K562 (cell line): ENCODE results near the gene ANO8. TPM values are rescaled to one million over a fixed set of nuclear protein-coding genes. Genes with fewer than 3 reads are reported as not detected.

Source experiments
- ATF1 ChIP-seq, 2 experiments: fragments of 450-650 bp in 1 of 2; IDR thresholded peaks; 2 replicates each; pipeline ENCODE4 v1.6.1; 2016; ENCODE audit warnings: missing compliant biosample characterization in 1 of 2, missing genetic modification characterization in 1 of 2
- CEBPG ChIP-seq, 3 experiments: fragments of 200-800 bp in 1 of 3; sonication (Bioruptor generic) in 1 of 3; sonication (generic) in 1 of 3; formaldehyde crosslinking in 1 of 3; IDR thresholded peaks in 2 of 3; conservative IDR thresholded peaks in 1 of 3; 2 replicates each; pipeline versions ENCODE4 v1.6.1 to v1.8.0; 2016 to 2022; ENCODE audit warnings: missing compliant biosample characterization in 2 of 3, missing genetic modification characterization in 2 of 3, mild to moderate bottlenecking in 1 of 3, missing genetic modification reagents in 1 of 3
- CHD2 ChIP-seq: IDR thresholded peaks from 2 replicates; pipeline ENCODE4 v1.6.1; 2011; ENCODE audit warnings: low read depth, low read length
- CREM ChIP-seq: IDR thresholded peaks from 2 replicates; pipeline ENCODE4 v1.6.1; 2014; ENCODE audit warnings: antibody characterized with exemption, low read depth
- CXXC5 ChIP-seq: fragments of 250-450 bp; sonication (Bioruptor Pico); IDR thresholded peaks from 2 replicates; pipeline ENCODE4 v1.8.0; 2022; ENCODE audit warnings: inconsistent platforms, mild to moderate bottlenecking, moderate library complexity
- FOS ChIP-seq: IDR thresholded peaks from 3 replicates; pipeline ENCODE4 v1.6.1; 2011; ENCODE audit not compliant: insufficient read length; ENCODE audit errors: extremely low read depth
- HNRNPK ChIP-seq: fragments of 200-400 bp; formaldehyde crosslinking; IDR thresholded peaks from one replicate; pipeline ENCODE4 v1.6.1; 2018; ENCODE audit warnings: mild to moderate bottlenecking, low read depth, low read length; ENCODE audit not compliant: poor library complexity, severe bottlenecking
- MBD2 ChIP-seq: sonication (generic); IDR thresholded peaks from 2 replicates; pipeline ENCODE4 v1.6.1; 2016; ENCODE audit warnings: low read depth, borderline replicate concordance
- MCM7 ChIP-seq, 2 experiments: fragments of 450-650 bp; IDR thresholded peaks; 2 replicates each; pipeline ENCODE4 v1.6.1; 2016 to 2018
- MTA3 ChIP-seq: fragments of 450-650 bp; formaldehyde crosslinking; IDR thresholded peaks from 2 replicates; pipeline ENCODE4 v1.6.1; 2017; ENCODE audit warnings: mild to moderate bottlenecking, borderline replicate concordance
- NFYB ChIP-seq: IDR thresholded peaks from 2 replicates; pipeline ENCODE4 v1.6.1; 2011; ENCODE audit warnings: mild to moderate bottlenecking, moderate library complexity; ENCODE audit not compliant: insufficient read length; ENCODE audit errors: extremely low read depth
- PKNOX1 ChIP-seq: fragments of 450-650 bp; IDR thresholded peaks from 2 replicates; pipeline ENCODE4 v1.6.1; 2016
- POLR2A ChIP-seq: fragments of 450-650 bp; conservative IDR thresholded peaks from 2 replicates; pipeline ENCODE4 v1.6.1; 2016
- POLR2G ChIP-seq: fragments of 200-400 bp; formaldehyde crosslinking; IDR thresholded peaks from 2 replicates; pipeline ENCODE4 v1.6.1; 2017; ENCODE audit warnings: low read depth, mild to moderate bottlenecking, antibody characterized with exemption, low read length, moderate library complexity
- RB1 ChIP-seq: fragments of 450-650 bp; IDR thresholded peaks from 2 replicates; pipeline ENCODE4 v1.6.1; 2017; ENCODE audit warnings: low read depth, mild to moderate bottlenecking
- RBFOX2 ChIP-seq: fragments of 200-400 bp; formaldehyde crosslinking; IDR thresholded peaks from 2 replicates; pipeline ENCODE4 v1.6.1; 2017; ENCODE audit warnings: low read depth, mild to moderate bottlenecking, low read length, moderate library complexity
- RBM25 ChIP-seq: fragments of 200-400 bp; formaldehyde crosslinking; IDR thresholded peaks from 2 replicates; pipeline ENCODE4 v1.6.1; 2018; ENCODE audit warnings: low read length, low read depth, moderate library complexity; ENCODE audit not compliant: severe bottlenecking
- RNF2 ChIP-seq: sonication (generic); IDR thresholded peaks from 2 replicates; pipeline ENCODE4 v1.6.1; 2016
- SP2 ChIP-seq: IDR thresholded peaks from 2 replicates; pipeline ENCODE4 v1.6.1; 2011; ENCODE audit warnings: mild to moderate bottlenecking, low read depth, low read length, moderate library complexity; ENCODE audit not compliant: poor library complexity, severe bottlenecking; ENCODE audit errors: extremely low read depth
- ZBTB34 ChIP-seq: fragments of 250-450 bp; sonication (Bioruptor Pico); IDR thresholded peaks from 2 replicates; pipeline ENCODE4 v1.8.0; 2021; ENCODE audit warnings: mild to moderate bottlenecking, moderate library complexity
- ZNF197 ChIP-seq: fragments of 200-800 bp; sonication (Bioruptor generic); IDR thresholded peaks from 2 replicates; pipeline ENCODE4 v1.6.1; 2016; ENCODE audit warnings: low read depth, missing genetic modification characterization, missing compliant biosample characterization
- polyA plus RNA-seq, 8 experiments: library from polyadenylated mRNA; depleted of rRNA in 4 of 8; stranded (reverse) in 5 of 8; unstranded in 3 of 8; fragments of >200 nt; fragmentation: Nextera tagmentation in 2 of 8; fragmentation: Illumina TruSeq in 1 of 8; extraction: Ambion mirVana in 2 of 8; extraction: Trizol in 1 of 8; gene quantifications; 2 replicates each; pipeline versions ENCODE4 v1.2.1 to v1.2.3, GENCODE V29; 2011 to 2014; ENCODE audit warnings: inconsistent platforms in 1 of 8, missing spikeins in 1 of 8
- total RNA-seq, 7 experiments: library from RNA; depleted of rRNA in 6 of 7; stranded (reverse); fragments of >200 nt in 6 of 7; fragmentation: Illumina TruSeq in 2 of 7; extraction: Trizol in 2 of 7; gene quantifications; 2 replicates each; pipeline versions ENCODE4 v1.2.1 to v1.2.3, GENCODE V29; 2011 to 2021; ENCODE audit warnings: low replicate concordance in 1 of 7
- TF ChIP-seq, protein P1 (sequence below): sonication (generic); formaldehyde crosslinking; IDR thresholded peaks from 2 replicates; pipeline ENCODE4 v1.8.0; 2022; ENCODE audit warnings: mild to moderate bottlenecking, missing genetic modification reagents

The ANO8 gene
- total and polyA plus RNA-seq, 9 of the 15 experiments (the other 6 are each of a cell fraction or from before 2014, with no cell fraction given) = 0.07 to 7.6 (median 2.3) TPM; not detected in 1

DNA sequence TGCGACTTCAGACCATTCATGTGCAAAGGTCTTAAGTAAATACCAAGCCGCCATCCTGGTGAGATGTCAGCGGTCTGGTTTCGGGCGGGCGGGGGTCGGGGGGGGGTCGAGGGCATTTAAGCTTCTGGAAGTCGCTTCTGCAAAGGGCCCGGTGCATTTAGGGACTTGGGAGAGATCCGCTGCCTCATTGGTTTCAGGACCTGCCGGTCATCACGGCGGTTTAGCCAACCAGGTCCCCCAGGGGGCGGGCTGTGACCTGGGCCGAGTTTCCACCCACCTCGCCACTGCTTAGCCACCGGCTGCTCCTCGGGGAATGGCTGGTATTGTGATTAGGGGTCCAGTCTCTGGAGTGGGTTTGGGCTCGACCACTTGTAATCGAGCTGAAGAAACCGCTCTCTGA lies 45.2 kb downstream of the ANO8 start (continued):
- TF ChIP-seq, protein P1, sequence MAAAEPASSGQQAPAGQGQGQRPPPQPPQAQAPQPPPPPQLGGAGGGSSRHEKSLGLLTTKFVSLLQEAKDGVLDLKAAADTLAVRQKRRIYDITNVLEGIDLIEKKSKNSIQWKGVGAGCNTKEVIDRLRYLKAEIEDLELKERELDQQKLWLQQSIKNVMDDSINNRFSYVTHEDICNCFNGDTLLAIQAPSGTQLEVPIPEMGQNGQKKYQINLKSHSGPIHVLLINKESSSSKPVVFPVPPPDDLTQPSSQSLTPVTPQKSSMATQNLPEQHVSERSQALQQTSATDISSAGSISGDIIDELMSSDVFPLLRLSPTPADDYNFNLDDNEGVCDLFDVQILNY (CRISPR knock-in tag) = no peak
- peak; percentile 95 for TF ChIP-seq NFYB
- no peak for TF ChIP-seq ZNF197 (CRISPR knock-in tag)
- TF ChIP-seq ATF1 (CRISPR knock-in tag; IDR thresholded peaks at IDR 0.05) = no peak
- TF ChIP-seq ATF1 (tag; IDR thresholded peaks at IDR 0.05) = no peak
- TF ChIP-seq CXXC5 (CRISPR knock-in tag) = peak; percentile 76
- TF ChIP-seq RBFOX2 = peak; percentile 42
- 0 out of 2 replicates have a peak, but pooled peaks have one; percentile 45 for TF ChIP-seq POLR2A
- no peak for TF ChIP-seq RNF2
- peak; percentile 98 for TF ChIP-seq PKNOX1
- TF ChIP-seq CREM = peak; percentile 43; the same call in 1 of the 2 replicates
- TF ChIP-seq FOS = peak; percentile 83
- no peak for TF ChIP-seq CEBPG (CRISPR knock-in tag; IDR thresholded peaks at IDR 0.05)
- no peak for TF ChIP-seq CEBPG (tag; conservative IDR thresholded peaks at IDR 0.05 in 1 of 2, IDR thresholded peaks at IDR 0.05 in 1 of 2)
- peak; percentile 80 for TF ChIP-seq RBM25
- 0 out of 2 replicates have a peak, but pooled peaks have one; percentile 31 for TF ChIP-seq MTA3
- TF ChIP-seq SP2 = peak; percentile 80
- no peak for TF ChIP-seq HNRNPK
- TF ChIP-seq POLR2G = peak; percentile 42; the same call in 1 of the 2 replicates
- TF ChIP-seq RB1 = 0 out of 2 replicates have a peak, but pooled peaks have one; percentile 21
- peak; percentile 67 for TF ChIP-seq CHD2
- TF ChIP-seq ZBTB34 = no peak
- peak; percentile 80; the same call in 1 of the 2 replicates for TF ChIP-seq MBD2
- TF ChIP-seq MCM7 (IDR thresholded peaks at IDR 0.05) = no peak
- TF ChIP-seq, all 486 proteins: peak for 18
